ENCODE data around the gene PI4KA. TPM values are rescaled to one million over a fixed set of nuclear protein-coding genes. Genes with fewer than 3 reads are reported as not detected.

PI4KA gene
- total RNA-seq, 2 donors from 2014 or later, result 42.5 to 47.2 TPM

DNA sequence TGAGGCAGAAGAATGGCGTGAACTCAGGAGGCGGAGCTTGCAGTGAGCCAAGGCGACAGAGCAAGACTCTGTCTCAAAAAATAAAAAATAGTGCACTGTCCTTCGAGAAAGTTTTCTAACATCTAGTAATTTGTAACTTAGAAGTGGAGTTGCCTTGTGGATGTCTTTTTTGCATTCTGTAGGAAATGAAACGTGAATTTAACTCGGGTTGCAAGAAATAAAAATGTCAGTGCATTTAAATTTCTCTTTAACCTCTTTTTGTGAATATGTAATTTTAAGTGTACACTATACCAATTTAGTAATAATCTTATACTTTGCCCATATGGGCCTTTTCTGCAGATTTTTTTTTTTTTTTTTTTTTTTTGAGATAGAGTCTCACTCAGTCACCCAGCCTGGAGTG is 32.4 kb upstream of the PI4KA start:
- H3K27ac ChIP-seq, result no peak overlapping the region
- DNase-seq (no peak), ATAC-seq (no peak)
- no peaks in the 10 kb centered on the region for H3K4me1 ChIP-seq
- 92 to 96% methylated on average over 6 of the region's 6 CpGs for WGBS, 2 donors
- H3K27me3 ChIP-seq, result no peaks in the 10 kb centered on the region
- no peaks in the 10 kb centered on the region for H3K9me3 ChIP-seq
- intact Hi-C loops (cut with DNase I), result no loop called here
- TF ChIP-seq, protein P1, sequence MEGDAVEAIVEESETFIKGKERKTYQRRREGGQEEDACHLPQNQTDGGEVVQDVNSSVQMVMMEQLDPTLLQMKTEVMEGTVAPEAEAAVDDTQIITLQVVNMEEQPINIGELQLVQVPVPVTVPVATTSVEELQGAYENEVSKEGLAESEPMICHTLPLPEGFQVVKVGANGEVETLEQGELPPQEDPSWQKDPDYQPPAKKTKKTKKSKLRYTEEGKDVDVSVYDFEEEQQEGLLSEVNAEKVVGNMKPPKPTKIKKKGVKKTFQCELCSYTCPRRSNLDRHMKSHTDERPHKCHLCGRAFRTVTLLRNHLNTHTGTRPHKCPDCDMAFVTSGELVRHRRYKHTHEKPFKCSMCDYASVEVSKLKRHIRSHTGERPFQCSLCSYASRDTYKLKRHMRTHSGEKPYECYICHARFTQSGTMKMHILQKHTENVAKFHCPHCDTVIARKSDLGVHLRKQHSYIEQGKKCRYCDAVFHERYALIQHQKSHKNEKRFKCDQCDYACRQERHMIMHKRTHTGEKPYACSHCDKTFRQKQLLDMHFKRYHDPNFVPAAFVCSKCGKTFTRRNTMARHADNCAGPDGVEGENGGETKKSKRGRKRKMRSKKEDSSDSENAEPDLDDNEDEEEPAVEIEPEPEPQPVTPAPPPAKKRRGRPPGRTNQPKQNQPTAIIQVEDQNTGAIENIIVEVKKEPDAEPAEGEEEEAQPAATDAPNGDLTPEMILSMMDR (IDR thresholded peaks at IDR 0.05), result no peak
- TF ChIP-seq POLR2A (IDR thresholded peaks at IDR 0.05), result no peak
- H3K4me3 ChIP-seq, result no peak overlapping the region
- H3K36me3 ChIP-seq (replicated peaks in 1 of 2; ENCODE audit: insufficient read depth in 1 of 2, low read depth in 2 of 2), result peaks cover 7% of the 10 kb centered on the region in 2 donors

DNA sequence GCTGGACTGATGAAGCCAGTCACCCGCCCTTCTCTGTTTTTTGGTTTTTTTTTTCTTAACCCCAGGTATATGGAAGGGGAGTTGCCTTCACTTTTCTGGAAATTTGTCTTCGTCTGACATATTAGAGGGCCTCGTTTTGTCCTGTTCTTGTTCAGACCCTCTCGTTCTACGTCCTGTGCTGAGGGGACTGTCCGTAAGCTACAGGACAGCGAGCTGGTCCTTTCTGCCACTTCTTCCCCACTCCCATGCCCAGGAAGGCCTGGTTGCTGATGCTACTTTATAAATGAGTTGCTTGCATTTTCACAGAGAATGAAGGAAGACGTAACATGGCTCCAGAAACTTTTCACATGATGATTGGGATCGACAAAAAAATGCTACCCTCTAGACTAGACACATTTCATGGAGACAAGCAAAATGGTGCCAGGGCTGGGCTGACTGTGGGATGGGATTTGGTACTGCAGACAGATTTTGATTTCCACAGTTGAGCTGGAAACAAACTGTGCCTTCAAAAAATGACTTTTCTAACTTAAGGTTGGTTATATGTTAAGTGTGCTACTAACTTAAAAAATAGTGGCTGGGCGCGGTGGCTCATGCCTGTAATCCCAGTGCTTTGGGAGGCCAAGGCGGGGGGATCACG is 31.4 kb upstream of the PI4KA start:
- Histone ChIP-seq H3K9me3 (no peaks in the 10 kb centered on the region), H3K27me3 (no peaks in the 10 kb centered on the region), H3K4me1 (peaks cover 8% of the 10 kb centered on the region), H3K36me3 (replicated peaks in 1 of 2; ENCODE audit: insufficient read depth in 1 of 2, low read depth in 2 of 2) (peaks cover 7% of the 10 kb centered on the region in 2 donors), H3K27ac (no peak overlapping the region), H3K4me3 (no peak overlapping the region)
- TF ChIP-seq, protein P1 (IDR thresholded peaks at IDR 0.05), result no peak
- TF ChIP-seq POLR2A (IDR thresholded peaks at IDR 0.05), result no peak
- DNase-seq (no peak), ATAC-seq (no peak)
- intact Hi-C loops (cut with DNase I), result no loop called here
- 87 to 94% methylated on average over 13 of the region's 13 CpGs for WGBS, 2 donors

DNA sequence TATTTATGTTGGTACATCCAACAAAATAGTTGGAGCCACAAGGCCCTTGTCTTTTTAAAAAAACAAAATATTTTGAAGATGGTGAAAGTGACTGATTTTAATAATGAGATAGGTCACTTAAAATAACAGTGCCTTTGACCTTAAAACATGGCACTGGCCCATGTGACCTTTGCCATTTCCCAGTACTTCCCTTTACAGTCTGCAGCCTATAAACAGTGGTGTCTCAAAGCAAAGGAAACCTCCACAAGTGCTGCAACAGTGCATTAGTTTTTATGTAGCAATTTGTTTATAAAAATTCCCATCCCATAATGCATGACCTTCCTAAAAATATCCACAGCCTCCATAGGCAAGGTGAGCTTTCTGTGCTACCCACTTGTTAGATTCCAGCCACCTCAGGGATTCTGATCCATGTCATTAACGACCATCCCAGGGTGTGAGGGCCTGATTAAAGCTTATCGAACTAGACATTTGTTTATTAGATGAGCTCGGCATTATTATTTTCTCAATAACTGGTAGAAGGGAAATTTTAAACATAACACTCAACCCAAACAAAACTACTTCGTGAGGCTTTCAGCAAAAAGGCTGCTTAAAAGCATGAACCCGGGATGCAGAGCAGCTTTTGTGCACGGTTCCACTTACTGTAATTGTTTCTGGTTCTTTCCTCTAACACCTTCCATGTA is 30.6 kb upstream of the PI4KA start:
- no peak for DNase-seq
- TF ChIP-seq, protein P1 (IDR thresholded peaks at IDR 0.05), result no peak
- peaks cover 7% of the 10 kb centered on the region in 2 donors for H3K36me3 ChIP-seq (replicated peaks in 1 of 2; ENCODE audit: insufficient read depth in 1 of 2, low read depth in 2 of 2)
- intact Hi-C loops (cut with DNase I), result no loop called here
- H3K4me3 ChIP-seq, result no peak overlapping the region
- 89 to 94% methylated on average over 6 of the region's 6 CpGs for WGBS, 2 donors
- no peaks in the 10 kb centered on the region for H3K9me3 ChIP-seq
- H3K27ac ChIP-seq, result no peak overlapping the region
- no peaks in the 10 kb centered on the region for H3K27me3 ChIP-seq
- H3K4me1 ChIP-seq, result peaks cover 8% of the 10 kb centered on the region
- ATAC-seq, result no peak

DNA sequence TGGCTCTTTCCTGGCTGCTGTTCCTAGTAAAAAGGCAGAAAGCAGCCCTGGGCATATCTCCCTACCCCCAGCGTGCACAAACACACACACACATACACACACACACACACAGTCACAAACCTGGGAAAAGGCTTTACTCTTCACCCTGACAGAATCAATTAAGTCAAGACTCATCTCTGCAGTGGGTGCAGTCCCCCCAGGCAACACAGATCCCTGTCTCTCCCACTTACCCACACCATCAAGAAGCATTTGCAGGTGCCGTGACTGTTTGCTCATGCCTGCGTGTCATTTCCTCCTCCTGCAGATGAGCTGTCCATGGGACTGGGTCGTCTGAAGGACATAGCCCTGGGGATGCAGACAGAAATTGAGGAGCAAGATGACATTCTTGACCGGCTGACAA is 28.8 kb upstream of the PI4KA start:
- 83 to 84% methylated on average over 5 of the region's 5 CpGs for WGBS, 2 donors
- Histone ChIP-seq H3K27me3 (no peaks in the 10 kb centered on the region), H3K4me1 (peaks cover 8% of the 10 kb centered on the region), H3K27ac (no peak overlapping the region), H3K36me3 (replicated peaks in 1 of 2; ENCODE audit: insufficient read depth in 1 of 2, low read depth in 2 of 2) (peaks cover 7 to 13% of the 10 kb centered on the region in 2 donors), H3K4me3 (no peak overlapping the region), H3K9me3 (no peaks in the 10 kb centered on the region)
- intact Hi-C loops (cut with DNase I), result no loop called here
- no peak for ATAC-seq
- no peak for DNase-seq
- TF ChIP-seq, protein P1 (IDR thresholded peaks at IDR 0.05), result no peak
- TF ChIP-seq POLR2A (IDR thresholded peaks at IDR 0.05), result no peak

Measured in body of pancreas (tissue), 4 donors.